Keratinocyte (primary cell): ENCODE results near the gene GPR6.

Experiments used
- EZH2 ChIP-seq: IDR thresholded peaks from one replicate; pipeline ENCODE4 v1.6.1; 2012; ENCODE audit warnings: inconsistent platforms, mild to moderate bottlenecking, low read length, moderate library complexity
- TF ChIP-seq, protein P1 (sequence below), 3 experiments: IDR thresholded peaks in 1 of 3; conservative IDR thresholded peaks in 1 of 3; optimal IDR thresholded peaks in 1 of 3; 2 replicates in 2 of 3; 3 replicates in 1 of 3; pipeline versions ENCODE3 to v1.5.1; 2011; ENCODE audit warnings: low read length in 3 of 3, mild to moderate bottlenecking in 3 of 3, moderate library complexity in 2 of 3, control low read depth in 1 of 3, inconsistent platforms in 1 of 3; ENCODE audit not compliant: insufficient read depth in 2 of 3; ENCODE audit errors: extremely low read depth in 1 of 3

DNA sequence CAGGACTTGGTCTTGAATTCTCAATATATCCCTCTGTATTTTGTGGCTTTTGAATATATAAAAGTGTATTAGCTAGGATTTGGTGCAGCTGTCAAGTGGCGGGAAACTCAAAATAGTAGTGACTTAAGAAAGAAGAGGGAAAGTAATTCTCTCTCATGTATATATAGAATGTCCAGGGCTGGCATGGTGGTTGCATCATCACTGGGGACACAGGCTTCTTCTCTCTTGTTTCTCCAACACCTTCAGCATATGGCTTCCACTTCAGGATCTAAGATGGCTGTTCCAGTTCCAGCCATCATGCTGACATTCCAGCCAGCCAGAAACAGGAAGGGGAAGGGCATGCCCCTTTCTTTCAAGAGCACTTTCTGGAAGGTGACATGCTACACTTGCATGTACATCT is 11.8 kb upstream of the GPR6 start:
- no peak for TF ChIP-seq EZH2
- TF ChIP-seq, protein P1, sequence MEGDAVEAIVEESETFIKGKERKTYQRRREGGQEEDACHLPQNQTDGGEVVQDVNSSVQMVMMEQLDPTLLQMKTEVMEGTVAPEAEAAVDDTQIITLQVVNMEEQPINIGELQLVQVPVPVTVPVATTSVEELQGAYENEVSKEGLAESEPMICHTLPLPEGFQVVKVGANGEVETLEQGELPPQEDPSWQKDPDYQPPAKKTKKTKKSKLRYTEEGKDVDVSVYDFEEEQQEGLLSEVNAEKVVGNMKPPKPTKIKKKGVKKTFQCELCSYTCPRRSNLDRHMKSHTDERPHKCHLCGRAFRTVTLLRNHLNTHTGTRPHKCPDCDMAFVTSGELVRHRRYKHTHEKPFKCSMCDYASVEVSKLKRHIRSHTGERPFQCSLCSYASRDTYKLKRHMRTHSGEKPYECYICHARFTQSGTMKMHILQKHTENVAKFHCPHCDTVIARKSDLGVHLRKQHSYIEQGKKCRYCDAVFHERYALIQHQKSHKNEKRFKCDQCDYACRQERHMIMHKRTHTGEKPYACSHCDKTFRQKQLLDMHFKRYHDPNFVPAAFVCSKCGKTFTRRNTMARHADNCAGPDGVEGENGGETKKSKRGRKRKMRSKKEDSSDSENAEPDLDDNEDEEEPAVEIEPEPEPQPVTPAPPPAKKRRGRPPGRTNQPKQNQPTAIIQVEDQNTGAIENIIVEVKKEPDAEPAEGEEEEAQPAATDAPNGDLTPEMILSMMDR (optimal IDR thresholded peaks at IDR 0.05 in 1 of 3, IDR thresholded peaks at IDR 0.05 in 1 of 3, conservative IDR thresholded peaks at IDR 0.05 in 1 of 3; ENCODE audit: extremely low read depth in 1 of 3, insufficient read depth in 2 of 3, low read length in 3 of 3): no peak
